ENCODE measurements around the gene EPN3.

DNA sequence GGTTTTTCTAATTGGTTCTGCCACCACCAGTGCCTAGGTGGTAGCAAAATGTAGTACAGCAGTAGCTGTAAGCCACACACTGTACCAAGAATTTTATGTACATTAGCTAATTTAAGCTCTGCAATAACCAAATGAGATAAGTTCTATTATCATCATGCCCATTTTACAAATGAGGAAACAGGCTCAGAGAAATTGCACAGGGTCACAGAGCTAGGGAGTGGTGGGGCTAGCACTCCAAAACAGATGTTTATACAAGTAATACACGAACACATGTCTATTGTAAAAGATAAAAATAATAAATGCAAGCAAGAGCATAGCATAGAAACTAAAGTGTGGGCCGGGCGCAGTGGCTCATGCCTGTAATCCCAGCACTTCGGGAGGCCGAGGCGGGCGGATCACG is 40.3 kb upstream of the EPN3 start:
- TF ChIP-seq, protein P1, sequence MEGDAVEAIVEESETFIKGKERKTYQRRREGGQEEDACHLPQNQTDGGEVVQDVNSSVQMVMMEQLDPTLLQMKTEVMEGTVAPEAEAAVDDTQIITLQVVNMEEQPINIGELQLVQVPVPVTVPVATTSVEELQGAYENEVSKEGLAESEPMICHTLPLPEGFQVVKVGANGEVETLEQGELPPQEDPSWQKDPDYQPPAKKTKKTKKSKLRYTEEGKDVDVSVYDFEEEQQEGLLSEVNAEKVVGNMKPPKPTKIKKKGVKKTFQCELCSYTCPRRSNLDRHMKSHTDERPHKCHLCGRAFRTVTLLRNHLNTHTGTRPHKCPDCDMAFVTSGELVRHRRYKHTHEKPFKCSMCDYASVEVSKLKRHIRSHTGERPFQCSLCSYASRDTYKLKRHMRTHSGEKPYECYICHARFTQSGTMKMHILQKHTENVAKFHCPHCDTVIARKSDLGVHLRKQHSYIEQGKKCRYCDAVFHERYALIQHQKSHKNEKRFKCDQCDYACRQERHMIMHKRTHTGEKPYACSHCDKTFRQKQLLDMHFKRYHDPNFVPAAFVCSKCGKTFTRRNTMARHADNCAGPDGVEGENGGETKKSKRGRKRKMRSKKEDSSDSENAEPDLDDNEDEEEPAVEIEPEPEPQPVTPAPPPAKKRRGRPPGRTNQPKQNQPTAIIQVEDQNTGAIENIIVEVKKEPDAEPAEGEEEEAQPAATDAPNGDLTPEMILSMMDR (IDR thresholded peaks at IDR 0.05): no peak
- TF ChIP-seq EZH2 (IDR thresholded peaks at IDR 0.05) (no peak), EZH2phosphoT487 (IDR thresholded peaks at IDR 0.05) (no peak)
